Measurements from ENCODE around the gene AGBL4. TPM values are rescaled to one million over a fixed set of nuclear protein-coding genes. Genes with fewer than 3 reads are reported as not detected.

Gene AGBL4
- total RNA-seq, 1 donor from 2014 or later: not detected

- no peak for DNase-seq (ENCODE audit: low read depth in 2 of 2)
These were observed 1357.9 kb downstream of the AGBL4 start for GRCh38 chr1:48665708-48666407.

GRCh38 chr1:48661726-48662463 lies 1361.9 kb downstream of the AGBL4 start:
- no peak for DNase-seq (ENCODE audit: low read depth in 2 of 2)

- DNase-seq (ENCODE audit: low read depth in 2 of 2): no peak
These were observed 1364.0 kb downstream of the AGBL4 start for GRCh38 chr1:48659801-48660200.

- DNase-seq (ENCODE audit: low read depth in 2 of 2): no peak
These were observed 1366.3 kb downstream of the AGBL4 start for GRCh38 chr1:48657413-48657812.

- DNase-seq (ENCODE audit: low read depth in 2 of 2): no peak
These were observed 1369.0 kb downstream of the AGBL4 start for GRCh38 chr1:48654606-48655210.

- no peak for DNase-seq (ENCODE audit: low read depth in 2 of 2)
These were observed 1371.4 kb downstream of the AGBL4 start for GRCh38 chr1:48652334-48652733.

- no peak for DNase-seq (ENCODE audit: low read depth in 2 of 2)
These were observed 1373.9 kb downstream of the AGBL4 start for GRCh38 chr1:48649880-48650279.

- DNase-seq (ENCODE audit: low read depth in 2 of 2): no peak
These were observed 1377.9 kb downstream of the AGBL4 start for GRCh38 chr1:48645883-48646282.

- DNase-seq (ENCODE audit: low read depth in 2 of 2): no peak
These were observed 1378.7 kb downstream of the AGBL4 start for GRCh38 chr1:48644905-48645605.

GRCh38 chr1:48644190-48644900 lies 1379.4 kb downstream of the AGBL4 start:
- no peak for DNase-seq (ENCODE audit: low read depth in 2 of 2)

GRCh38 chr1:48643193-48643592 lies 1380.6 kb downstream of the AGBL4 start:
- no peak for DNase-seq (ENCODE audit: low read depth in 2 of 2)

- DNase-seq (ENCODE audit: low read depth in 2 of 2): no peak
These were observed 1382.8 kb downstream of the AGBL4 start for GRCh38 chr1:48640836-48641492.

GRCh38 chr1:48629867-48630266 lies 1393.9 kb downstream of the AGBL4 start:
- no peak for DNase-seq (ENCODE audit: low read depth in 2 of 2)

- no peak for DNase-seq (ENCODE audit: low read depth in 2 of 2)
These were observed 1396.3 kb downstream of the AGBL4 start for GRCh38 chr1:48627486-48627885.

GRCh38 chr1:48619539-48619938 lies 1404.2 kb downstream of the AGBL4 start:
- DNase-seq (ENCODE audit: low read depth in 2 of 2): no peak

GRCh38 chr1:48617252-48617651 lies 1406.5 kb downstream of the AGBL4 start:
- DNase-seq (ENCODE audit: low read depth in 2 of 2): no peak

GRCh38 chr1:48616710-48617109 lies 1407.0 kb downstream of the AGBL4 start:
- DNase-seq (ENCODE audit: low read depth in 2 of 2): no peak

- DNase-seq (ENCODE audit: low read depth in 2 of 2): no peak
These were observed 1411.9 kb downstream of the AGBL4 start for GRCh38 chr1:48611841-48612240.

- no peak for DNase-seq (ENCODE audit: low read depth in 2 of 2)
These were observed 1412.9 kb downstream of the AGBL4 start for GRCh38 chr1:48610628-48611542.

GRCh38 chr1:48608882-48609281 lies 1414.9 kb downstream of the AGBL4 start:
- no peak for DNase-seq (ENCODE audit: low read depth in 2 of 2)

Data from dermis microvascular lymphatic vessel endothelial cell (primary cell).